B cell (primary cell): ENCODE measurements around the gene AIF1. TPM values are rescaled to one million over a fixed set of nuclear protein-coding genes. Genes with fewer than 3 reads are reported as not detected.

ENCODE experiments used
- ATAC-seq: fragments of 200-7000 bp; cut with Tn5 transposase; one replicate; pipeline ENCODE4 v1.10.0; 2021; ENCODE audit warnings: low read depth, mild to moderate bottlenecking, moderate number of reproducible peaks, moderate library complexity
- CTCF ChIA-PET: fragments of 350-600 bp; sonication (Branson Sonifier 250); formaldehyde crosslinking; loops from one replicate; lab custom pipeline; 2021; ENCODE audit warnings: antibody characterized with exemption, inconsistent platforms; lab: Charles Lee
- POLR2A ChIA-PET: fragments of 350-600 bp; sonication (Branson Sonifier 250); formaldehyde crosslinking; loops from one replicate; lab custom pipeline; 2021; ENCODE audit warnings: antibody characterized with exemption; lab: Charles Lee
- DNase-seq: peaks from one replicate; pipeline ENCODE4 v3.0.0; 2013
- H2AFZ ChIP-seq: 2 replicates; pipeline ENCODE4 v1.6.1; 2012; ENCODE audit warnings: mild to moderate bottlenecking, low read depth, low read length; ENCODE audit not compliant: insufficient read depth, poor library complexity, severe bottlenecking
- H3K27ac ChIP-seq, 2 donors: 1 replicate in 1 of 2; 2 replicates in 1 of 2; pipeline ENCODE4 v1.5.1; 2012 to 2013; ENCODE audit warnings: low read length in 2 of 2, mild to moderate bottlenecking in 2 of 2, moderate library complexity in 1 of 2
- H3K27me3 ChIP-seq, 4 experiments: fragments of 200-600 bp in 1 of 4; sonication (generic) in 1 of 4; replicated peaks in 1 of 4; 1 replicate in 2 of 4; 2 replicates in 2 of 4; pipeline versions ENCODE4 v1.6.1 to v1.7.0; 2013 to 2016; ENCODE audit warnings: low read length in 3 of 4, mild to moderate bottlenecking in 2 of 4, mixed read lengths in 1 of 4, moderate library complexity in 1 of 4; ENCODE audit not compliant: insufficient read depth in 4 of 4, control insufficient read depth in 3 of 4; ENCODE audit errors: control extremely low read depth in 1 of 4
- H3K36me3 ChIP-seq, 2 experiments: replicated peaks in 1 of 2; 1 replicate in 1 of 2; 2 replicates in 1 of 2; pipeline versions ENCODE4 v1.6.1 to v1.7.1; 2013; ENCODE audit warnings: low read length in 1 of 2; ENCODE audit not compliant: insufficient read depth in 2 of 2, control insufficient read depth in 1 of 2; ENCODE audit errors: control extremely low read depth in 1 of 2, extremely low read depth in 1 of 2
- H3K4me1 ChIP-seq, 2 donors: fragments of 200-600 bp in 1 of 2; sonication (generic) in 1 of 2; 1 replicate in 1 of 2; 2 replicates in 1 of 2; pipeline versions ENCODE4 v1.5.1 to v1.6.1; 2013 to 2017; ENCODE audit warnings: low read length in 2 of 2; ENCODE audit not compliant: control insufficient read depth in 2 of 2, insufficient read depth in 2 of 2
- H3K4me2 ChIP-seq: replicated peaks from 2 replicates; pipeline ENCODE3; 2012; ENCODE audit warnings: mild to moderate bottlenecking, low read depth, low read length; ENCODE audit not compliant: poor library complexity, severe bottlenecking
- H3K4me3 ChIP-seq, 5 experiments: fragments of 200-600 bp in 1 of 5; sonication (generic) in 1 of 5; 1 replicate in 3 of 5; 2 replicates in 2 of 5; pipeline versions ENCODE4 v1.5.1 to v1.7.0; 2011 to 2016; ENCODE audit warnings: low read length in 4 of 5, mild to moderate bottlenecking in 4 of 5, low read depth in 2 of 5, control low read depth in 1 of 5, moderate library complexity in 1 of 5; ENCODE audit not compliant: insufficient read depth in 1 of 5; ENCODE audit errors: control extremely low read depth in 1 of 5, extremely low read depth in 1 of 5
- H3K79me2 ChIP-seq: fragments of 200-600 bp; sonication (generic); one replicate; pipeline ENCODE4 v1.6.0; 2016; ENCODE audit warnings: low read length; ENCODE audit not compliant: control insufficient read depth, insufficient read depth
- H3K9ac ChIP-seq: fragments of 200-600 bp; sonication (generic); 2 replicates; pipeline ENCODE4 v1.6.1; 2017; ENCODE audit warnings: mild to moderate bottlenecking, low read length, moderate library complexity
- H3K9me3 ChIP-seq, 3 donors: one replicate each; pipeline versions ENCODE4 v1.6.1 to v1.7.1; 2013; ENCODE audit warnings: low read length in 2 of 3; ENCODE audit not compliant: control insufficient read depth in 2 of 3, insufficient read depth in 1 of 3; ENCODE audit errors: control extremely low read depth in 1 of 3
- H4K20me1 ChIP-seq: 2 replicates; pipeline ENCODE4 v1.6.0; 2012; ENCODE audit warnings: mild to moderate bottlenecking, low read length; ENCODE audit not compliant: insufficient read depth, control insufficient read depth, poor library complexity, severe bottlenecking
- H3K27ac Mint-ChIP-seq: one replicate; pipeline ENCODE4 v1.8.0; 2021; ENCODE audit warnings: mixed read lengths
- H3K27me3 Mint-ChIP-seq: one replicate; pipeline ENCODE4 v1.8.0; 2021; ENCODE audit warnings: mixed read lengths
- H3K4me1 Mint-ChIP-seq: one replicate; pipeline ENCODE4 v1.8.0; 2021; ENCODE audit warnings: mixed read lengths
- H3K4me3 Mint-ChIP-seq: one replicate; pipeline ENCODE4 v1.8.0; 2021; ENCODE audit warnings: mixed read lengths
- H3K9me3 Mint-ChIP-seq: one replicate; pipeline ENCODE4 v1.8.0; 2022; ENCODE audit warnings: mixed read lengths; ENCODE audit not compliant: insufficient read depth
- EZH2 ChIP-seq: IDR thresholded peaks from 2 replicates; pipeline ENCODE4 v1.6.1; 2012; ENCODE audit warnings: borderline replicate concordance, low read depth, mild to moderate bottlenecking, moderate library complexity, low read length; ENCODE audit not compliant: insufficient read depth, poor library complexity, severe bottlenecking
- WGBS: methylation state at CpG from one replicate; pipeline ENCODE4 v1.1.5; 2013; ENCODE audit warnings: missing lambda C conversion rate; ENCODE audit not compliant: insufficient coverage; 5-methylcytosine and 5-hydroxymethylcytosine counted together
- intact Hi-C: fragments of 100-400 bp; cut with micrococcal nuclease; formaldehyde crosslinking; loops from one replicate; pipeline ENCODE4 v1.10.0; 2022
- polyA plus RNA-seq: library from polyadenylated mRNA; depleted of rRNA; stranded (reverse); fragments of >200 nt; gene quantifications from 2 replicates; pipeline ENCODE4 v1.2.3, GENCODE V29; 2012
- total RNA-seq, 2 donors: library from RNA; stranded (reverse); fragments of 120-200 nt in 1 of 2; gene quantifications; 1 replicate in 1 of 2; 2 replicates in 1 of 2; pipeline versions ENCODE4 v1.2.3 to v1.2.4, GENCODE V29; 2013 to 2022
- TF ChIP-seq, protein P1 (sequence below): fragments of 200-600 bp; IDR thresholded peaks from one replicate; pipeline ENCODE4 v1.8.0; 2022; ENCODE audit warnings: antibody characterized with exemption, mild to moderate bottlenecking

The AIF1 gene
- total and polyA plus RNA-seq, 2 donors (not counting 1 experiment from before 2014, with no cell fraction given) = 1.3 to 7.5 TPM

- H3K36me3 ChIP-seq = peaks cover 12 to 53% of the 10 kb centered on the region in 2 experiments
- WGBS = 1% methylated on average over 32 of the region's 39 CpGs
These were observed 49.9 kb downstream of the AIF1 start, which contains the start of gene GPANK1 for GRCh38 chr6:31664790-31665500. TSS of gene GPANK1 (minus strand) at chr6:31664997. CDS start at chr6:31664478, 519 bp downstream.

More at GRCh38 chr6:31664790-31665500, 49.9 kb downstream of the AIF1 start, which contains the start of gene GPANK1:
- peak within 1 kb of the TSS; percentile 96 to 98 for H3K27ac ChIP-seq
- peaks cover 17% of the 10 kb centered on the region for H4K20me1 ChIP-seq
- intact Hi-C loops = loop anchor here (1.0 to 5.0 kb wide), 14 partner anchors 13 to 532 kb away; partner anchors contain the start of genes ABHD16A, AGPAT1, BAG6 and CLIC1
- H3K9ac ChIP-seq = peak within 1 kb of the TSS; percentile 89
- TF ChIP-seq EZH2 = no peak
- TF ChIP-seq, protein P1, sequence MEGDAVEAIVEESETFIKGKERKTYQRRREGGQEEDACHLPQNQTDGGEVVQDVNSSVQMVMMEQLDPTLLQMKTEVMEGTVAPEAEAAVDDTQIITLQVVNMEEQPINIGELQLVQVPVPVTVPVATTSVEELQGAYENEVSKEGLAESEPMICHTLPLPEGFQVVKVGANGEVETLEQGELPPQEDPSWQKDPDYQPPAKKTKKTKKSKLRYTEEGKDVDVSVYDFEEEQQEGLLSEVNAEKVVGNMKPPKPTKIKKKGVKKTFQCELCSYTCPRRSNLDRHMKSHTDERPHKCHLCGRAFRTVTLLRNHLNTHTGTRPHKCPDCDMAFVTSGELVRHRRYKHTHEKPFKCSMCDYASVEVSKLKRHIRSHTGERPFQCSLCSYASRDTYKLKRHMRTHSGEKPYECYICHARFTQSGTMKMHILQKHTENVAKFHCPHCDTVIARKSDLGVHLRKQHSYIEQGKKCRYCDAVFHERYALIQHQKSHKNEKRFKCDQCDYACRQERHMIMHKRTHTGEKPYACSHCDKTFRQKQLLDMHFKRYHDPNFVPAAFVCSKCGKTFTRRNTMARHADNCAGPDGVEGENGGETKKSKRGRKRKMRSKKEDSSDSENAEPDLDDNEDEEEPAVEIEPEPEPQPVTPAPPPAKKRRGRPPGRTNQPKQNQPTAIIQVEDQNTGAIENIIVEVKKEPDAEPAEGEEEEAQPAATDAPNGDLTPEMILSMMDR = no peak
- peak; percentile 93 for DNase-seq
- Mint-ChIP-seq H3K9me3 (no peaks in the 10 kb centered on the region), H3K4me3 (peak within 1 kb of the TSS; percentile 96), H3K4me1 (peaks cover 57% of the 10 kb centered on the region), H3K27ac (peak within 1 kb of the TSS; percentile 100), H3K27me3 (no peaks in the 10 kb centered on the region)
- ChIA-PET CTCF (interaction anchor here (1.0 to 1.8 kb wide), 5 partner anchors 12 to 119 kb away, joined by 3 to 9 read pairs (median 3); partner anchors contain the start of genes ATP6V1G2 and BAG6), POLR2A (interaction anchor here (0.5 to 5.9 kb wide), 11 partner anchors 9 to 1306 kb away, joined by 3 to 57 read pairs (median 5); partner anchors contain the start of genes APOM, BAG6, CLIC1 and DDX39B)
- H3K4me2 ChIP-seq = peak within 1 kb of the TSS; percentile 90
- no peaks in the 10 kb centered on the region for H3K9me3 ChIP-seq
- peak within 1 kb of the TSS; percentile 72 for H2AFZ ChIP-seq
- peaks cover 86% of the 10 kb centered on the region for H3K79me2 ChIP-seq
- H3K4me3 ChIP-seq = peak within 1 kb of the TSS; percentile 58 to 98 (median 85)
- H3K4me1 ChIP-seq = peaks cover 27 to 48% of the 10 kb centered on the region in 2 donors
- peak; percentile 28 for ATAC-seq
- no peaks in the 10 kb centered on the region for H3K27me3 ChIP-seq
